Measurements from ENCODE around the gene TMCO4.

DNA sequence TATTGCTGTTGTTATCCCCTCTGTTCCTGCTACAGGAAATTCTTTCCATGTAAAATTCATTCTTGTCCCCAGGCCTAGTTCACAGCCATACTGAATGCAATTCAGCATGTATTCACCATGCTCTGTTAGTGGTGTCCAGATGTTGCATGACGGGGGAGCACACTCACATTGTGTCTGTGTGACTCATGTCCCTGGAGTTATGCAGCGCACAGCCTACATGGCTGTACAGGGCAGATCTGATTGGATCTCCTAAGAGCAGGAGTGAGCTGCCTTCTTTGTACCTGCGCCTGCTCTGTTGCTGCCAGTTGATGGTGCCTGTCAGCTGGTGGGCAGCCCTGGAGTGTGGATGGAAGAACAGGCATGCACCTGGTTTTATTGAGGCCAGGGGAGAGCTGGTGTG, 117.5 kb downstream of the TMCO4 start:
- TF ChIP-seq, protein P1, sequence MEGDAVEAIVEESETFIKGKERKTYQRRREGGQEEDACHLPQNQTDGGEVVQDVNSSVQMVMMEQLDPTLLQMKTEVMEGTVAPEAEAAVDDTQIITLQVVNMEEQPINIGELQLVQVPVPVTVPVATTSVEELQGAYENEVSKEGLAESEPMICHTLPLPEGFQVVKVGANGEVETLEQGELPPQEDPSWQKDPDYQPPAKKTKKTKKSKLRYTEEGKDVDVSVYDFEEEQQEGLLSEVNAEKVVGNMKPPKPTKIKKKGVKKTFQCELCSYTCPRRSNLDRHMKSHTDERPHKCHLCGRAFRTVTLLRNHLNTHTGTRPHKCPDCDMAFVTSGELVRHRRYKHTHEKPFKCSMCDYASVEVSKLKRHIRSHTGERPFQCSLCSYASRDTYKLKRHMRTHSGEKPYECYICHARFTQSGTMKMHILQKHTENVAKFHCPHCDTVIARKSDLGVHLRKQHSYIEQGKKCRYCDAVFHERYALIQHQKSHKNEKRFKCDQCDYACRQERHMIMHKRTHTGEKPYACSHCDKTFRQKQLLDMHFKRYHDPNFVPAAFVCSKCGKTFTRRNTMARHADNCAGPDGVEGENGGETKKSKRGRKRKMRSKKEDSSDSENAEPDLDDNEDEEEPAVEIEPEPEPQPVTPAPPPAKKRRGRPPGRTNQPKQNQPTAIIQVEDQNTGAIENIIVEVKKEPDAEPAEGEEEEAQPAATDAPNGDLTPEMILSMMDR (IDR thresholded peaks at IDR 0.05) = no peak
- no peak for TF ChIP-seq POLR2A (IDR thresholded peaks at IDR 0.05)
